ENCODE data around the gene NRIP1.

GRCh38 chr21:14926186-14926585 lies 138.6 kb downstream of the NRIP1 start:
- TF ChIP-seq CTCF (IDR thresholded peaks at IDR 0.05), result no peak
- TF ChIP-seq POLR2A (IDR thresholded peaks at IDR 0.05), result no peak
